Medulla oblongata (tissue), 1 donor: ENCODE results near the gene ADCY5.

ENCODE experiments used
- DNase-seq: peaks from one replicate; pipeline ENCODE4 v3.0.0-alpha.2; 2015; ENCODE audit errors: extremely low spot score

ADCY5 gene

GRCh38 chr3:123406598-123406997, 42.3 kb downstream of the ADCY5 start:
- peak; percentile 47 for DNase-seq

- DNase-seq, result no peak
These were observed 42.9 kb downstream of the ADCY5 start for GRCh38 chr3:123405936-123406510.

GRCh38 chr3:123405021-123405420, 43.9 kb downstream of the ADCY5 start:
- no peak for DNase-seq

GRCh38 chr3:123404391-123404790, 44.5 kb downstream of the ADCY5 start:
- DNase-seq, result no peak

- DNase-seq, result no peak
These were observed 46.9 kb downstream of the ADCY5 start for GRCh38 chr3:123401836-123402530.

- no peak for DNase-seq
These were observed 48.7 kb downstream of the ADCY5 start for GRCh38 chr3:123400169-123400568.

GRCh38 chr3:123399653-123400052, 49.2 kb downstream of the ADCY5 start:
- no peak for DNase-seq

- no peak for DNase-seq
These were observed 50.7 kb downstream of the ADCY5 start for GRCh38 chr3:123397921-123398785.

GRCh38 chr3:123397050-123397590, 51.8 kb downstream of the ADCY5 start:
- DNase-seq, result no peak

- DNase-seq, result no peak
These were observed 52.5 kb downstream of the ADCY5 start for GRCh38 chr3:123396171-123397049.

GRCh38 chr3:123395235-123395634, 53.7 kb downstream of the ADCY5 start:
- DNase-seq, result no peak

GRCh38 chr3:123394391-123395020, 54.4 kb downstream of the ADCY5 start:
- no peak for DNase-seq

GRCh38 chr3:123392871-123393620, 55.8 kb downstream of the ADCY5 start:
- DNase-seq, result no peak

GRCh38 chr3:123392368-123392767, 56.5 kb downstream of the ADCY5 start:
- DNase-seq, result no peak

GRCh38 chr3:123390865-123391600, 57.9 kb downstream of the ADCY5 start:
- DNase-seq, result no peak

GRCh38 chr3:123389628-123389918, 59.3 kb downstream of the ADCY5 start:
- DNase-seq, result no peak

- no peak for DNase-seq
These were observed 59.9 kb downstream of the ADCY5 start for GRCh38 chr3:123388811-123389627.

GRCh38 chr3:123388042-123388441, 60.8 kb downstream of the ADCY5 start:
- no peak for DNase-seq

- no peak for DNase-seq
These were observed 61.4 kb downstream of the ADCY5 start for GRCh38 chr3:123387532-123387931.
